Trophoblast cell (in vitro differentiated cells and primary cell): ENCODE data around the gene GDF15.

Experiments
- DNase-seq, 2 donors: peaks; one replicate each; pipeline ENCODE4 v3.0.0-alpha.2; 2016
- H2AFZ ChIP-seq: 2 replicates; pipeline ENCODE4 v1.6.1; 2013; ENCODE audit warnings: low read length, moderate library complexity, mild to moderate bottlenecking; ENCODE audit not compliant: insufficient read depth, poor library complexity
- H2AK5ac ChIP-seq: 2 replicates; pipeline ENCODE4 v1.6.1; 2013; ENCODE audit warnings: mild to moderate bottlenecking, low read length
- H2BK120ac ChIP-seq: 2 replicates; pipeline ENCODE4 v1.6.1; 2013; ENCODE audit warnings: low read length, mild to moderate bottlenecking, moderate library complexity; ENCODE audit not compliant: insufficient read depth, poor library complexity
- H2BK12ac ChIP-seq: 2 replicates; pipeline ENCODE4 v1.6.1; 2013; ENCODE audit warnings: mild to moderate bottlenecking, low read length, moderate library complexity
- H2BK5ac ChIP-seq: 2 replicates; pipeline ENCODE4 v1.6.1; 2013; ENCODE audit warnings: low read length, low read depth, moderate library complexity, mild to moderate bottlenecking; ENCODE audit not compliant: poor library complexity
- H3K14ac ChIP-seq: 2 replicates; pipeline ENCODE4 v1.6.1; 2013; ENCODE audit warnings: mild to moderate bottlenecking, low read length
- H3K18ac ChIP-seq: 2 replicates; pipeline ENCODE4 v1.6.1; 2013; ENCODE audit warnings: mild to moderate bottlenecking, low read length
- H3K23ac ChIP-seq: 2 replicates; pipeline ENCODE4 v1.6.1; 2013; ENCODE audit warnings: low read length
- H3K27ac ChIP-seq: 2 replicates; pipeline ENCODE4 v1.5.1; 2013; ENCODE audit warnings: low read depth, mild to moderate bottlenecking, inconsistent platforms, low read length, moderate library complexity
- H3K27me3 ChIP-seq: 2 replicates; pipeline ENCODE4 v1.6.1; 2013; ENCODE audit warnings: inconsistent platforms, mild to moderate bottlenecking, low read length, moderate library complexity; ENCODE audit not compliant: insufficient read depth
- H3K36me3 ChIP-seq, 2 experiments: 1 replicate in 1 of 2; 2 replicates in 1 of 2; pipeline ENCODE4 v1.6.1; 2013; ENCODE audit warnings: low read length in 2 of 2, mild to moderate bottlenecking in 2 of 2, moderate library complexity in 1 of 2; ENCODE audit not compliant: insufficient read depth in 2 of 2, control insufficient read depth in 1 of 2
- H3K4ac ChIP-seq: 2 replicates; pipeline ENCODE4 v1.6.1; 2013; ENCODE audit warnings: low read depth, mild to moderate bottlenecking, low read length, moderate library complexity
- H3K4me1 ChIP-seq, 2 experiments: 1 replicate in 1 of 2; 2 replicates in 1 of 2; pipeline ENCODE4 v1.6.1; 2013; ENCODE audit warnings: low read length in 2 of 2, mild to moderate bottlenecking in 2 of 2, moderate library complexity in 1 of 2; ENCODE audit not compliant: insufficient read depth in 2 of 2, control insufficient read depth in 1 of 2
- H3K4me2 ChIP-seq: 2 replicates; pipeline ENCODE4 v1.6.1; 2013; ENCODE audit warnings: inconsistent platforms, mild to moderate bottlenecking, low read length, moderate library complexity
- H3K4me3 ChIP-seq: 2 replicates; pipeline ENCODE4 v1.5.1; 2013; ENCODE audit warnings: mild to moderate bottlenecking, low read depth, low read length, inconsistent platforms
- H3K79me1 ChIP-seq: one replicate; pipeline ENCODE4 v1.6.1; 2013; ENCODE audit warnings: low read length
- H3K79me2 ChIP-seq: 2 replicates; pipeline ENCODE4 v1.6.1; 2013; ENCODE audit warnings: low read length, mild to moderate bottlenecking; ENCODE audit not compliant: control insufficient read depth, insufficient read depth, poor library complexity
- H3K9ac ChIP-seq: 2 replicates; pipeline ENCODE4 v1.6.1; 2013; ENCODE audit warnings: mild to moderate bottlenecking, low read length
- H3K9me3 ChIP-seq: 2 replicates; pipeline ENCODE4 v1.6.1; 2013; ENCODE audit warnings: low read depth, mild to moderate bottlenecking, control low read depth, inconsistent platforms, low read length; ENCODE audit not compliant: insufficient read depth
- H4K12ac ChIP-seq: 2 replicates; pipeline ENCODE4 v1.6.1; 2013; ENCODE audit warnings: low read depth, mild to moderate bottlenecking, low read length, moderate library complexity
- H4K8ac ChIP-seq: 2 replicates; pipeline ENCODE4 v1.6.1; 2013; ENCODE audit warnings: low read depth, mild to moderate bottlenecking, low read length, moderate library complexity
- H4K91ac ChIP-seq: one replicate; pipeline ENCODE4 v1.6.1; 2013; ENCODE audit warnings: low read depth, mild to moderate bottlenecking, low read length, moderate library complexity
- WGBS: extraction: QIAGEN DNeasy Blood & Tissue Kit; methylation state at CpG from one replicate; pipeline ENCODE4 v1.1.7; 2013; ENCODE audit warnings: missing lambda C conversion rate; ENCODE audit not compliant: insufficient read length, insufficient coverage; ENCODE audit errors: extremely low coverage; 5-methylcytosine and 5-hydroxymethylcytosine counted together

Gene GDF15

GRCh38 chr19:18433735-18434398 lies 47.9 kb downstream of the GDF15 start:
- Histone ChIP-seq H3K36me3 (peaks cover 23 to 28% of the 10 kb centered on the region in 2 experiments), H3K79me1 (peaks cover 36% of the 10 kb centered on the region), H3K4me3 (peak overlapping the region; percentile 52), H3K4me2 (peak overlapping the region; percentile 52), H2BK12ac (peak overlapping the region; percentile 23), H3K27me3 (no peaks in the 10 kb centered on the region), H3K4me1 (peaks cover 30 to 45% of the 10 kb centered on the region in 2 experiments), H3K9me3 (peaks cover 2% of the 10 kb centered on the region), H3K27ac (peak overlapping the region; percentile 62), H3K79me2 (peaks cover 15% of the 10 kb centered on the region), H3K9ac (peak overlapping the region; percentile 39), H4K91ac (peak overlapping the region; percentile 75), H2BK5ac (peak overlapping the region; percentile 64), H4K8ac (peak overlapping the region; percentile 26), H2BK120ac (no peak overlapping the region), H4K12ac (peak overlapping the region; percentile 67), H3K23ac (no peak overlapping the region), H2AFZ (peak overlapping the region; percentile 23), H3K4ac (peak overlapping the region; percentile 37), H3K18ac (peak overlapping the region; percentile 33), H3K14ac (peak overlapping the region; percentile 44), H2AK5ac (peak overlapping the region; percentile 12)
- peak in 1 of 2 donors; percentile 27 for DNase-seq
- WGBS, result no CpG with 5 or more reads among the region's 60 CpGs

- no peak overlapping the region for H2AFZ ChIP-seq
- no peak overlapping the region for H2BK120ac ChIP-seq
- peaks cover 23 to 28% of the 10 kb centered on the region in 2 experiments for H3K36me3 ChIP-seq
- peaks cover 32 to 46% of the 10 kb centered on the region in 2 experiments for H3K4me1 ChIP-seq
- peak overlapping the region; percentile 62 for H3K27ac ChIP-seq
- peaks cover 17% of the 10 kb centered on the region for H3K79me2 ChIP-seq
- peaks cover 2% of the 10 kb centered on the region for H3K9me3 ChIP-seq
- H3K9ac ChIP-seq, result no peak overlapping the region
- no peak overlapping the region for H4K91ac ChIP-seq
- H3K27me3 ChIP-seq, result no peaks in the 10 kb centered on the region
- no peak overlapping the region for H4K12ac ChIP-seq
- H2AK5ac ChIP-seq, result no peak overlapping the region
- peak overlapping the region; percentile 52 for H3K18ac ChIP-seq
- no CpG with 5 or more reads among the region's 21 CpGs for WGBS
- H3K79me1 ChIP-seq, result peaks cover 37% of the 10 kb centered on the region
- no peak overlapping the region for H3K23ac ChIP-seq
- no peak for DNase-seq
- H3K4me2 ChIP-seq, result peak overlapping the region; percentile 52
- H3K4me3 ChIP-seq, result no peak overlapping the region
- peak overlapping the region; percentile 37 for H3K4ac ChIP-seq
- H2BK5ac ChIP-seq, result peak overlapping the region; percentile 64
- H3K14ac ChIP-seq, result no peak overlapping the region
- no peak overlapping the region for H2BK12ac ChIP-seq
- no peak overlapping the region for H4K8ac ChIP-seq
These were observed 48.6 kb downstream of the GDF15 start for GRCh38 chr19:18434411-18435175.

- Histone ChIP-seq H3K9me3 (peaks cover 2% of the 10 kb centered on the region), H3K18ac (no peak overlapping the region), H2BK5ac (no peak overlapping the region), H3K4me3 (no peak overlapping the region), H4K8ac (no peak overlapping the region), H3K4me1 (peaks cover 35 to 48% of the 10 kb centered on the region in 2 experiments), H3K27me3 (no peaks in the 10 kb centered on the region), H3K4me2 (no peak overlapping the region), H4K91ac (no peak overlapping the region), H3K79me1 (peaks cover 39% of the 10 kb centered on the region), H2AK5ac (no peak overlapping the region), H3K9ac (no peak overlapping the region), H3K4ac (no peak overlapping the region), H3K36me3 (peaks cover 23 to 28% of the 10 kb centered on the region in 2 experiments), H3K14ac (no peak overlapping the region), H3K79me2 (peaks cover 16% of the 10 kb centered on the region), H4K12ac (no peak overlapping the region), H2BK120ac (no peak overlapping the region), H3K23ac (no peak overlapping the region), H2BK12ac (no peak overlapping the region), H3K27ac (no peak overlapping the region), H2AFZ (no peak overlapping the region)
- no CpG with 5 or more reads among the region's 49 CpGs for WGBS
- DNase-seq, result peak in 1 of 2 donors; percentile 19
These were observed 49.4 kb downstream of the GDF15 start for GRCh38 chr19:18435178-18435841.

GRCh38 chr19:18435842-18436670 lies 50.1 kb downstream of the GDF15 start:
- peaks cover 23 to 24% of the 10 kb centered on the region in 2 experiments for H3K36me3 ChIP-seq
- H3K27ac ChIP-seq, result no peak overlapping the region
- H3K79me2 ChIP-seq, result peaks cover 16% of the 10 kb centered on the region
- H4K8ac ChIP-seq, result no peak overlapping the region
- H3K14ac ChIP-seq, result no peak overlapping the region
- no peak overlapping the region for H2AFZ ChIP-seq
- no CpG with 5 or more reads among the region's 46 CpGs for WGBS
- peaks cover 2% of the 10 kb centered on the region for H3K9me3 ChIP-seq
- no peak overlapping the region for H3K23ac ChIP-seq
- H4K91ac ChIP-seq, result no peak overlapping the region
- H2BK5ac ChIP-seq, result no peak overlapping the region
- H3K4ac ChIP-seq, result peak overlapping the region; percentile 59
- peak overlapping the region; percentile 79 for H3K4me2 ChIP-seq
- no peak overlapping the region for H2BK120ac ChIP-seq
- H2BK12ac ChIP-seq, result no peak overlapping the region
- H3K9ac ChIP-seq, result no peak overlapping the region
- H3K27me3 ChIP-seq, result no peaks in the 10 kb centered on the region
- no peak overlapping the region for H4K12ac ChIP-seq
- peaks cover 41% of the 10 kb centered on the region for H3K79me1 ChIP-seq
- peak in 1 of 2 donors; percentile 22 for DNase-seq
- H2AK5ac ChIP-seq, result no peak overlapping the region
- H3K18ac ChIP-seq, result peak overlapping the region; percentile 10
- H3K4me3 ChIP-seq, result no peak overlapping the region
- peaks cover 39 to 55% of the 10 kb centered on the region in 2 experiments for H3K4me1 ChIP-seq
